Measurements from ENCODE around the gene HGFAC.

The HGFAC gene

GRCh38 chr4:3492741-3493719 lies 51.3 kb downstream of the HGFAC start:
- DNase-seq = no peak

- no peak for DNase-seq
These were observed 52.1 kb downstream of the HGFAC start for GRCh38 chr4:3493720-3494461.

- DNase-seq = no peak
These were observed 52.7 kb downstream of the HGFAC start for GRCh38 chr4:3494462-3494871.

- no peak for DNase-seq
These were observed 53.6 kb downstream of the HGFAC start for GRCh38 chr4:3495204-3495975.

GRCh38 chr4:3496021-3496420 lies 54.3 kb downstream of the HGFAC start:
- no peak for DNase-seq

- no peak for DNase-seq
These were observed 55.3 kb downstream of the HGFAC start for GRCh38 chr4:3497095-3497494.

GRCh38 chr4:3497523-3498389 lies 56.0 kb downstream of the HGFAC start:
- no peak for DNase-seq

GRCh38 chr4:3498407-3498806 lies 56.6 kb downstream of the HGFAC start:
- no peak for DNase-seq

Data from stimulated activated CD8-positive, alpha-beta memory T cell treated with anti-CD3 and anti-CD28 coated beads, Interleukin-4, amount 100 ng/mL, for 48 hours (primary cell).